Ovary (tissue), 9 donors: Measurements from ENCODE around the gene TBXA2R. TPM values are rescaled to one million over a fixed set of nuclear protein-coding genes. Genes with fewer than 3 reads are reported as not detected.

Experiments
- DNase-seq, 5 donors: peaks; one replicate each; pipeline ENCODE4 v3.0.0-alpha.2; 2019 to 2020
- H3K27ac ChIP-seq, 2 donors: fragments of 200-600 bp; one replicate each; pipeline versions ENCODE4 v1.5.1 to v1.8.0; 2019 to 2022
- H3K27me3 ChIP-seq: fragments of 200-600 bp; one replicate; pipeline ENCODE4 v1.8.0; 2022
- H3K36me3 ChIP-seq: fragments of 200-600 bp; sonication (generic); one replicate; pipeline ENCODE4 v1.5.1; 2019
- H3K4me1 ChIP-seq: one replicate; pipeline ENCODE4 v1.8.1; 2013; ENCODE audit warnings: mild to moderate bottlenecking, moderate library complexity; ENCODE audit not compliant: insufficient read depth
- H3K4me3 ChIP-seq: fragments of 200-600 bp; sonication (generic); one replicate; pipeline ENCODE4 v1.5.1; 2017
- H3K9me3 ChIP-seq, 2 donors: fragments of 200-600 bp in 1 of 2; sonication (generic) in 1 of 2; one replicate each; pipeline versions ENCODE4 v1.5.1 to v1.8.1; 2013 to 2019; ENCODE audit warnings: mild to moderate bottlenecking in 1 of 2, moderate library complexity in 1 of 2
- EP300 ChIP-seq: sonication (generic); formaldehyde crosslinking; IDR thresholded peaks from one replicate; pipeline ENCODE4 v1.6.1; 2017; ENCODE audit warnings: antibody characterized with exemption
- POLR2A ChIP-seq: fragments of 450-650 bp; IDR thresholded peaks from one replicate; pipeline ENCODE4 v1.6.1; 2017; ENCODE audit warnings: antibody characterized with exemption, mild to moderate bottlenecking, moderate library complexity
- WGBS, 3 donors: extraction: QIAGEN DNeasy Blood & Tissue Kit in 1 of 3; methylation state at CpG; one replicate each; pipeline versions ENCODE4 v1.1.5 to v1.1.7; 2013 to 2017; 5-methylcytosine and 5-hydroxymethylcytosine counted together
- intact Hi-C, 4 donors: fragments of 100-400 bp; cut with DNase I; formaldehyde crosslinking; loops; one replicate each; pipeline versions ENCODE4 v1.11.0 to v1.15.1; 2022 to 2023
- polyA plus RNA-seq, 2 donors: library from polyadenylated mRNA; stranded (reverse); fragments of 200-250 nt in 1 of 2; fragments of 350-450 nt in 1 of 2; fragmentation: Illumina TruSeq in 1 of 2; extraction: RNeasy Lipid Tissue Mini Kit (QIAGEN cat#74804) in 1 of 2; gene quantifications; one replicate each; pipeline ENCODE4 v1.2.3, GENCODE V29; 2013 to 2014
- total RNA-seq, 7 donors: library from RNA; depleted of rRNA in 2 of 7; stranded (reverse); fragments of >200 nt in 2 of 7; fragmentation: NEBNext Ultra II Directional in 3 of 7; extraction: Animal tissue kit (Norgen Biotek cat#: 25700) in 3 of 7; gene quantifications; one replicate each; pipeline versions ENCODE4 v1.1.0 to v1.2.4, GENCODE V29; 2016 to 2023
- TF ChIP-seq, protein P1 (sequence below), 3 donors: fragments of 450-650 bp in 2 of 3; fragments of 200-600 bp in 1 of 3; IDR thresholded peaks; one replicate each; pipeline versions ENCODE4 v1.5.1 to v1.8.0; 2016 to 2022; ENCODE audit warnings: antibody characterized with exemption in 3 of 3, mild to moderate bottlenecking in 1 of 3
- donor health status: DM: no; HTN: no; CAD: no; lungs with moderate emphysema.
- donor health status: DM: no; HTN: no; CAD: no.
- donor health status: Bipolar disorder and iron deficiency.
- donor health status: DM: yes; HTN: yes; CAD: no.
- donor health status: DM: no; HTN: no; CAD: no.
- donor health status: DM: yes; HTN: yes; CAD: no.

TBXA2R gene
- total and polyA plus RNA-seq, 9 donors = 1.1 to 3.7 (median 1.5) TPM

DNA sequence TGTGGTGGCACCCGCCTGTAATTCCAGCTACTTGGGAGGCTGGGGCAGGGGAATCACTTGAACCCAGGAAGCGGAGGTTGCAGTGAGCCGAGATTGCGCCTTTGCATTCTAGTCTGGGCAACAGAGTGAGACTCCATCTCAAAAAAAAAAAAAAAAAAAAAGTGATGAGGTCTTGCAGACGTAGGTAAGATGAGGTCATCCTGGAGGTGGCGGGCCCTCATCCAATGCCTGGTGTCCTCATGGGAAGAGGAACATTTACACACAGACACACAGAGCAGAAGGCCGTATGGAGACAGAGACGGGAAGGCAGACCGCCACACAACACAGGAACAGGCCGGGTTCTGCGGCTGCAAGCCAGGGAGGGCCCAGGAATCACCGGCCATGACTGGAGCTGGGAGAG lies 15.5 kb upstream of the TBXA2R start:
- no peaks in the 10 kb centered on the region for H3K27me3 ChIP-seq
- no peak for DNase-seq
- H3K4me3 ChIP-seq = no peak overlapping the region
- no peaks in the 10 kb centered on the region for H3K36me3 ChIP-seq
- TF ChIP-seq POLR2A (no peak), EP300 (no peak)
- TF ChIP-seq, protein P1, sequence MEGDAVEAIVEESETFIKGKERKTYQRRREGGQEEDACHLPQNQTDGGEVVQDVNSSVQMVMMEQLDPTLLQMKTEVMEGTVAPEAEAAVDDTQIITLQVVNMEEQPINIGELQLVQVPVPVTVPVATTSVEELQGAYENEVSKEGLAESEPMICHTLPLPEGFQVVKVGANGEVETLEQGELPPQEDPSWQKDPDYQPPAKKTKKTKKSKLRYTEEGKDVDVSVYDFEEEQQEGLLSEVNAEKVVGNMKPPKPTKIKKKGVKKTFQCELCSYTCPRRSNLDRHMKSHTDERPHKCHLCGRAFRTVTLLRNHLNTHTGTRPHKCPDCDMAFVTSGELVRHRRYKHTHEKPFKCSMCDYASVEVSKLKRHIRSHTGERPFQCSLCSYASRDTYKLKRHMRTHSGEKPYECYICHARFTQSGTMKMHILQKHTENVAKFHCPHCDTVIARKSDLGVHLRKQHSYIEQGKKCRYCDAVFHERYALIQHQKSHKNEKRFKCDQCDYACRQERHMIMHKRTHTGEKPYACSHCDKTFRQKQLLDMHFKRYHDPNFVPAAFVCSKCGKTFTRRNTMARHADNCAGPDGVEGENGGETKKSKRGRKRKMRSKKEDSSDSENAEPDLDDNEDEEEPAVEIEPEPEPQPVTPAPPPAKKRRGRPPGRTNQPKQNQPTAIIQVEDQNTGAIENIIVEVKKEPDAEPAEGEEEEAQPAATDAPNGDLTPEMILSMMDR (IDR thresholded peaks at IDR 0.05) = no peak
- intact Hi-C loops = no loop called here
- no peaks in the 10 kb centered on the region for H3K9me3 ChIP-seq
- peaks cover 4% of the 10 kb centered on the region for H3K4me1 ChIP-seq
- WGBS, 3 donors = 82 to 88% (median 83%) methylated on average over 12 of the region's 12 CpGs
- no peak overlapping the region for H3K27ac ChIP-seq

DNA sequence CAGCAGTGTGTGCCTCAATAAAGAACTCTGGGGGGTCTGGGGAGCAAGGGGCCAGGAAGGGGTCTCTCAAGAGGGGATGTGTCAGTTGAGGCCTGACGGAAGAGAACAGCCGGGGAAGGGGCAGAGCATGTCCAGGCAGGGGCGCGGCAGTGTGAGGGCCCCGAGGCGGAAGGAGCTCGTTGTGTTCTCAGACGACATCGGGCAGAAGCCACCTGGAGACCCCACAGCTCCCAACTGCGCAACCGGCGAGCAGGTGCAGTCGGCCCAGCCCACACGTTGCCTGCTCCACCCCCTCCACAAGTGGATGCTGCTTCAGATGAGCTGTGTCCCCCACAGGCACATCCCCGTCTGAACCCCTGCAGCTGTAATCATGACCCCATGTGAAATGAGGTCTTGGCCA lies 15.0 kb upstream of the TBXA2R start:
- no peak overlapping the region for H3K27ac ChIP-seq
- no peaks in the 10 kb centered on the region for H3K27me3 ChIP-seq
- intact Hi-C loops = no loop called here
- no peak for DNase-seq
- no peaks in the 10 kb centered on the region for H3K36me3 ChIP-seq
- TF ChIP-seq POLR2A (no peak), EP300 (no peak)
- TF ChIP-seq, protein P1 (IDR thresholded peaks at IDR 0.05) = no peak
- 86 to 92% (median 88%) methylated on average over 15 of the region's 15 CpGs for WGBS, 3 donors
- no peak overlapping the region for H3K4me3 ChIP-seq
- peaks cover 4% of the 10 kb centered on the region for H3K4me1 ChIP-seq
- H3K9me3 ChIP-seq = no peaks in the 10 kb centered on the region

DNA sequence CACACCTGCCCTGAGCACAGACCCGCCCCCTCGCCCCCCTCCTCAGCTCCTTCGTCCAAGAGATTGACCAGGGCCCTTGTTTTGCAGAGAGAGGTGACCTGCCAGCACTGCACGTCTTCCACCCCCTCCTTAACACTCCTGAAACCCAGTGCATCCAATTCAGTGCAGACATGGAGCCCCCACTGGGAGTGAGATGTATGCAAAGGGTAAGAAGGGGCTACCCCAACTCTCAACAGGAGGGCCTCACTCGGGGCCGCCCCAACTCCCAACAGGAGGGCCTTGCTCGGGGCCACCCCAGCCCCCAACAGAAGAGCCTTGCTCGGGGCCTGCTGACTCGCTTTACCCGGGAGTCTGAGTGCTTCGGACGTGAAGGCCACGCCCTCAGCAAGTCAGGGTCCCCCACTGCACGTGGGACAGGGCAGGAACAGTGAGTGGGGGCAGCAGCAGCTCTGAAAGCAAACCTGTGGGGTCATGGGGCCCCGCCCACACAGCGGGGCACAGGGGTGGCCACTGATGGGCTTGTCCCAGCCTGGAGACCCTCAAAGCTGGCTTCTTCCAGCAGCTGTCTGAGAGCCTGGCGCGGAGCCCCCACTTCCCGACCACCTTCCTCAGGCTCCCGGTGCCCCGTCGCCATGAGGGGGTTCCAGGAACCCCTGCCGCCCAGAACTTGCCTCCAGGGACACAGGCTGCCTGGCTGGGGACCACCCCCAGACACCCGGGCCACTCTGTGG lies 14.3 kb upstream of the TBXA2R start:
- Histone ChIP-seq H3K4me3 (no peak overlapping the region), H3K36me3 (no peaks in the 10 kb centered on the region), H3K9me3 (no peaks in the 10 kb centered on the region), H3K4me1 (peaks cover 3% of the 10 kb centered on the region), H3K27me3 (no peaks in the 10 kb centered on the region), H3K27ac (no peak overlapping the region)
- DNase-seq = peak in 1 of 5 donors; percentile 21
- intact Hi-C loops = no loop called here
- TF ChIP-seq POLR2A = no peak
- no peak for TF ChIP-seq EP300
- TF ChIP-seq, protein P1 (IDR thresholded peaks at IDR 0.05) = no peak
- 79 to 83% (median 82%) methylated on average over 23 to 24 of the region's 24 CpGs for WGBS, 3 donors

DNA sequence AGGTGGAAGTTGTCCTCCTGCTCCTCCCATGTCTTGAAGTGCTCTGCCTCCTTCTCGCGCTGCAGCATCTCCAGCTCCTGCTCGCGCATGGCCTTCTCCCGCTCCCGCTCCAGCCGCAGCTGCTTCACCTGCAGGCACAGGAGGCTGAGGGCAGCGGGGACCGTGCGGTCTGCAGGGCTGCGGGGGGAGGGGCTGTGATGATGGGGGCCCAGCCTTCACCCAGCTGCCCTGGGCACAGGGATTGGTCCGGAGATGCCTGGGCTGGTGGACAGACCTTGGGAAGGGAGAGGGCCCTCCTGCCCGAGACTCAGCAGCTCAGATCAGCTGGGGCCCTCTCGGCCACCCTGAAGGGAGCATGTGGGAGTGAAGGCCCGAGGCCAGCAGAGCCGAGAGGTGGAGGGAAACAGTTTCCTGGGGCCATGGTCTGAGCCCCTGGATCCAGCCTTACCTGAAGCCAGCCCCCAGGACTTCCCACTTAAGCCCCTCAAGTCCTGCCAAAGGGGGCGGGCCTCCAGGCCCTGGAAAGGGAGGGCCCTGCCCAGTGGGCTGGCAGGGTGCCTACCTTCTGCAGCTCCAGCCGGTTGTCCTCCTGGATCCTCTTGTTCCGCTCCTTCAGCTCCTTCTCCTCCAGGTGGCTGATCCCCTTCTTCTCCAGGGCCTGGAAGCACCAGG lies 13.6 kb upstream of the TBXA2R start:
- peak in 1 of 5 donors; percentile 48 for DNase-seq
- Histone ChIP-seq H3K27ac (no peak overlapping the region), H3K4me1 (no peaks in the 10 kb centered on the region), H3K36me3 (no peaks in the 10 kb centered on the region), H3K4me3 (no peak overlapping the region), H3K9me3 (no peaks in the 10 kb centered on the region), H3K27me3 (no peaks in the 10 kb centered on the region)
- 56 to 66% (median 65%) methylated on average over 19 of the region's 19 CpGs for WGBS, 3 donors
- TF ChIP-seq EP300 = no peak
- TF ChIP-seq, protein P1 (IDR thresholded peaks at IDR 0.05) = no peak
- no peak for TF ChIP-seq POLR2A
- intact Hi-C loops = no loop called here
